ENCODE data around the gene NOLC1. TPM values are rescaled to one million over a fixed set of nuclear protein-coding genes. Genes with fewer than 3 reads are reported as not detected.

The NOLC1 gene
- total RNA-seq, 4 donors from 2014 or later: 52.9 to 66.5 (median 57.2) TPM

DNA sequence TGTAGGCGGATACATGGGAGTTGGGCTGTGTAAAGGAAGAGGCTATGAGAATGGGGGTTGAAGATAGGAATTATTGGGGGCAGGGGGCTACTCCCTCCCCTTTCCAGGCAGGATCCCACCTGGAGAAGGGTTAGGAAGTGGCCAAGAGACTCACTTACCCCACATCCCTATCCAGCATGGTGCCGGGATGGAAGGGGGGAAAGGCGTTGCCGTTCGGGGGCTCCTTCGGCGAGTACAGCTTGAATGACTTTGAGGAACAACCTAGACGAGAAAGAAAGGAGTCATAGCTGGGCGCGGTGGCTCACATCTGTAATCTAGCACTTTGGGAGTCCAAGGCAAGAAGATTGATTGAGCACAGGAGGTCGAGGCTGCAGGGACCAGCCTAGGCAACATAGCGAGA, 40.9 kb upstream of the NOLC1 start:
- 84 to 89% methylated on average over 5 to 9 of the region's 12 CpGs for WGBS, 2 donors (ENCODE audit: low coverage in 1 of 2)
- peaks cover 4 to 50% (median 31%) of the 10 kb centered on the region in 3 donors for H3K4me1 ChIP-seq
- no peak for ATAC-seq

DNA sequence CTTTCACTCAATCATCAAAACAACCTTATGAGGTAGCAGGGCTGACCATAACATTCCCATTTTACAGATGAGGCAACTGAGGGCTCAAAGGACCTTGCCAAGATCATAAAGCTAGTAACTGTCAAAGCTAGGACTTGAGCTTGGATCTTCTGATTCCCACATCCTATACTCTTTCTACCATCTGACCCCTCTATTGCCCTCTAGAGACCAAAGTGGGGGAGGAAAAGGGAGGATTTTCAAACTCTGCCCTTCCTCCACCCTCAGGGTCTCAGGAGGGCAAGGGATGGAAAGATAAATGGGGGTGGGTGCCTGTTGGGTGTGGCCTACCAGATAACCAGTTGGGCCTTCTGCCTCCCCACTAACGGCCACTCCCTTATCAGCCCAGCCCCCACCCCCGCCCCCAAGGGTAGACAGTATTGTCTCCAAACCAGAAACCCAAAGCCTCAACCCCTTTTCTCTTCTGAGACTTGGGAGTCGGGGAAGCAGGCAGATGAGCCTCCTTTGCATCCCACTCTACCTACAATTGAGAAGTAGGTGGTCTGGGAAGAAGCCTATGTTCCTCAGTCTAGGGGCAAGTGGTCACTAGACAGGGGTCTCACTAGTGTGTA, 39.9 kb upstream of the NOLC1 start:
- TF ChIP-seq, protein P1, sequence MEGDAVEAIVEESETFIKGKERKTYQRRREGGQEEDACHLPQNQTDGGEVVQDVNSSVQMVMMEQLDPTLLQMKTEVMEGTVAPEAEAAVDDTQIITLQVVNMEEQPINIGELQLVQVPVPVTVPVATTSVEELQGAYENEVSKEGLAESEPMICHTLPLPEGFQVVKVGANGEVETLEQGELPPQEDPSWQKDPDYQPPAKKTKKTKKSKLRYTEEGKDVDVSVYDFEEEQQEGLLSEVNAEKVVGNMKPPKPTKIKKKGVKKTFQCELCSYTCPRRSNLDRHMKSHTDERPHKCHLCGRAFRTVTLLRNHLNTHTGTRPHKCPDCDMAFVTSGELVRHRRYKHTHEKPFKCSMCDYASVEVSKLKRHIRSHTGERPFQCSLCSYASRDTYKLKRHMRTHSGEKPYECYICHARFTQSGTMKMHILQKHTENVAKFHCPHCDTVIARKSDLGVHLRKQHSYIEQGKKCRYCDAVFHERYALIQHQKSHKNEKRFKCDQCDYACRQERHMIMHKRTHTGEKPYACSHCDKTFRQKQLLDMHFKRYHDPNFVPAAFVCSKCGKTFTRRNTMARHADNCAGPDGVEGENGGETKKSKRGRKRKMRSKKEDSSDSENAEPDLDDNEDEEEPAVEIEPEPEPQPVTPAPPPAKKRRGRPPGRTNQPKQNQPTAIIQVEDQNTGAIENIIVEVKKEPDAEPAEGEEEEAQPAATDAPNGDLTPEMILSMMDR (IDR thresholded peaks at IDR 0.05): no peak
- TF ChIP-seq POLR2A (IDR thresholded peaks at IDR 0.05) (no peak), EP300 (IDR thresholded peaks at IDR 0.05) (no peak), POLR2AphosphoS5 (IDR thresholded peaks at IDR 0.05) (no peak)
- H3K27ac ChIP-seq: peak overlapping the region in 1 of 4 donors; percentile 14
- H3K4me1 ChIP-seq: peaks cover 5 to 61% (median 40%) of the 10 kb centered on the region in 3 donors
- H3K36me3 ChIP-seq: peaks cover 0 to 48% of the 10 kb centered on the region in 2 donors
- no CpG with 5 or more reads among the region's 3 CpGs for WGBS, 2 donors (ENCODE audit: low coverage in 1 of 2)
- no peak overlapping the region for H3K4me3 ChIP-seq
- no peaks in the 10 kb centered on the region for H3K27me3 ChIP-seq
- H3K9me3 ChIP-seq: no peaks in the 10 kb centered on the region
- no peak for ATAC-seq

More for the DNA sequence above, 40.9 kb upstream of the NOLC1 start:
- Histone ChIP-seq H3K9me3 (no peaks in the 10 kb centered on the region), H3K27ac (no peak overlapping the region), H3K36me3 (peaks cover 0 to 57% of the 10 kb centered on the region in 2 donors), H3K4me3 (no peak overlapping the region), H3K27me3 (no peaks in the 10 kb centered on the region)
- TF ChIP-seq, protein P1 (IDR thresholded peaks at IDR 0.05): no peak
- TF ChIP-seq EP300 (IDR thresholded peaks at IDR 0.05): no peak
- no peak for TF ChIP-seq POLR2A (IDR thresholded peaks at IDR 0.05)
- TF ChIP-seq POLR2AphosphoS5 (IDR thresholded peaks at IDR 0.05): no peak

DNA sequence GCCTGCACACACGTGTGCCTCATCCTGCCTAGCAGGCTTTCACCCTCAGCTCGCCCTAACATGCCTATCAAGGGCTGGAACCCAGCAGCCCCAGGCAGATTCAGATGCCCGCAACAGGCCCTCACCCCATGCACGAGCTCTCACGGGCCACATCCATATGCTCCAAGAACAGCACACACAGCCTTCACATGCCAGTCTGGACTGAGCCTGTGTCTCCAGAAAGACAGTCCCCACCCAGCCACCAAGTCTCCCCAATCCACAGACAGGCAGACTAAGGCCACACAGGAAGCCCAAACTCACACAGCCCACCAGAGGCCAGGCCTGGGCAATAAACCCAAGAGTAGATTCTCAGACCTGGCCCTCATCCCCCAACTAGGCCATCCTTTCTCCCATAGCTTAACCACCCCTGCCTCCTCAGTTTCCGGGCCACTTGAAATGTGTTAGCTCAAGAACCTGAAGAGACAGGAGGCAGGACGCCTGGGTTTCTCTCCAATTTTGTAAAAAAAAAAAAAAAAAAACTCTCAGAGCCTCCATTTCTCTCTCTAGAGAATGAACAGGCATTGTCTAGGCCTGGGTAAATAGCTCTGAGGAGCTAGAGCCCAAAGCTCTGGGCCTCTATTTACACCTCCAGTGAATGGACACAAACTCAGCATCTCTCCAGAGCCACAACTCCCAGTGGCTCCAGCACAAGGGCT, 38.8 kb upstream of the NOLC1 start:
- Histone ChIP-seq H3K4me1 (peaks cover 5 to 72% (median 50%) of the 10 kb centered on the region in 3 donors), H3K27ac (peak overlapping the region in 3 of 4 donors; percentile 98 to 99 (median 99)), H3K4me3 (peak overlapping the region; percentile 69 to 73), H3K9me3 (no peaks in the 10 kb centered on the region), H3K36me3 (peaks cover 0 to 38% of the 10 kb centered on the region in 2 donors), H3K27me3 (no peaks in the 10 kb centered on the region)
- WGBS, 2 donors (ENCODE audit: low coverage in 1 of 2): 100% methylated on average over 1 of the region's 7 CpGs; no CpG with 5 or more reads in 1 of the 2 donors
- no peak for ATAC-seq
- TF ChIP-seq, protein P1 (IDR thresholded peaks at IDR 0.05): no peak
- TF ChIP-seq POLR2A (IDR thresholded peaks at IDR 0.05) (no peak), POLR2AphosphoS5 (IDR thresholded peaks at IDR 0.05) (no peak), EP300 (IDR thresholded peaks at IDR 0.05) (no peak)

DNA sequence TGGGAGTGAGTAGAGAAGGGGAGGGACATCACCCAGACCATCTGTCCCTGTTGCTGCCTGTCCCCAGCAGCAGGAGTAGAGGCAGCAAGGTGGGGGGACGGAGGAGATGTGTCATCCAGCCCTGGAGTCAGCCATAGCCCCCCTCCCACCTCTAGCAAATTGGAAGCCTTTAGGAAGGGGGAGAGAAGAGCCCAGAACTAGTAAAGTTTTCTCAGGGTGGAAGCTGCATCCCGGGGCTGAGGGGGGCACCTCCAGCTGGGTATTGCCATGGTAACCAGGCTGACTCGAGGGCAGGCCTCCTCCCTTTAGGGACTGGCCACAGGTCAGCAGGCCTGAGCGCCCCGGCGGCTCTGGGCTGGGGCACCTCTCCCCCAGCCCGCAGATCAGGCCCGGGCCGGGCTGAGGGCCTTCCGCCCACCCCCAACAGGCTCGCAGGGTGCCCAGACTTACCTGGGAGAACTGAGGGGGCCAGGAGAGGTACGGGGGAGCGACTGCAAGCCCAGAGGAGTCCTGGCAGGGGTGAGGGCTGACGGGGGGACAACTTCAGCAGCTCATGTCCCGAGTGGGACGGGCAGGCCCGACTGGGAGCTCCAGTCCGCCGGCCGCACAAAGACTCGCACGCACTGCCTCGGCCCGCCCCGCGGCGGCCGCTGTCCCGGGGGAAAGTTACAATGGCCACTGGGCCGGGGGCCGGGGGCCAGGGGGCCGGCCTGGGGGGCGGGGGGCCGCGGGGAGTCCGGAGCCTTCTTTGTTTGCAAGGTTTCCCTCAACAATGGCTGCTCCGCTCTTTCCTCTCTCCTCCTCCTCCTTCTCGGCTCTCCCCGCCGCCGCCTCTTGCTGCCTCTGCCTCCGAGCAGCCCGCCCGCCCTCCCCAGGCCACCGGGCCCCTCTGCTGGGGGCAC, 38.0 kb upstream of the NOLC1 start:
- Histone ChIP-seq H3K36me3 (peaks cover 0 to 30% of the 10 kb centered on the region in 2 donors), H3K27me3 (no peaks in the 10 kb centered on the region), H3K4me3 (peak overlapping the region; percentile 69 to 73), H3K27ac (peak overlapping the region; percentile 39 to 99 (median 98)), H3K4me1 (peaks cover 5 to 80% (median 57%) of the 10 kb centered on the region in 3 donors), H3K9me3 (no peaks in the 10 kb centered on the region)
- WGBS, 2 donors (ENCODE audit: low coverage in 1 of 2): 0% methylated on average over 10 of the region's 45 CpGs; no CpG with 5 or more reads in 1 of the 2 donors
- TF ChIP-seq EP300 (IDR thresholded peaks at IDR 0.05) (no peak), POLR2AphosphoS5 (IDR thresholded peaks at IDR 0.05) (no peak), POLR2A (IDR thresholded peaks at IDR 0.05) (no peak)
- TF ChIP-seq, protein P1 (IDR thresholded peaks at IDR 0.05): no peak
- ATAC-seq: no peak

Measured in gastroesophageal sphincter (tissue), 4 donors.